Measurements from ENCODE around the gene MTOR. TPM values are rescaled to one million over a fixed set of nuclear protein-coding genes. Genes with fewer than 3 reads are reported as not detected.

The MTOR gene
- total and polyA plus RNA-seq, 2 of the 8 experiments (the other 6 are each of a cell fraction or from before 2014, with no cell fraction given), result 44.2 to 76.8 TPM

- TF ChIP-seq CHD7 (IDR thresholded peaks at IDR 0.05; ENCODE audit: insufficient replicate concordance, low read length) (no peak), NRF1 (IDR thresholded peaks at IDR 0.05; ENCODE audit: low read depth, low read length) (peak; percentile 88), RAD21 (IDR thresholded peaks at IDR 0.05 in 1 of 2, conservative IDR thresholded peaks at IDR 0.05 in 1 of 2; ENCODE audit: low read depth in 2 of 2, low read length in 2 of 2) (no peak), BRCA1 (IDR thresholded peaks at IDR 0.05; ENCODE audit: low read depth, low read length) (peak; percentile 70; the same call in 1 of the 2 replicates), JUN (IDR thresholded peaks at IDR 0.05; ENCODE audit: low read depth, low read length) (no peak), KDM4A (IDR thresholded peaks at IDR 0.05; ENCODE audit: low read depth, low read length, severe bottlenecking) (peak; percentile 87), GTF2F1 (IDR thresholded peaks at IDR 0.05; ENCODE audit: borderline replicate concordance, low read depth, low read length) (no peak), ZNF274 (IDR thresholded peaks at IDR 0.05; ENCODE audit: borderline replicate concordance, extremely low read depth, low read length) (no peak), YY1 (IDR thresholded peaks at IDR 0.05; ENCODE audit: low read depth, low read length) (peak; percentile 97)
These were observed 162.8 kb downstream of the MTOR start, which contains the start of gene EXOSC10 (continued) for GRCh38 chr1:11099310-11100148.

Data from H1 (cell line).